Upper lobe of right lung (tissue), 1 donor: ENCODE results near the gene HMX3. TPM values are rescaled to one million over a fixed set of nuclear protein-coding genes. Genes with fewer than 3 reads are reported as not detected.

ENCODE experiments used
- ATAC-seq: fragments of 200-7000 bp; cut with Tn5 transposase; one replicate; pipeline ENCODE4 v1.9.1; 2020; ENCODE audit warnings: mild to moderate bottlenecking, moderate library complexity
- DNase-seq: peaks from one replicate; pipeline ENCODE4 v3.0.0-alpha.2; 2020
- H3K27ac ChIP-seq: fragments of 200-600 bp; one replicate; pipeline ENCODE4 v1.8.0; 2022
- H3K27me3 ChIP-seq: fragments of 200-600 bp; one replicate; pipeline ENCODE4 v1.8.0; 2022; ENCODE audit warnings: mild to moderate bottlenecking
- H3K36me3 ChIP-seq: fragments of 200-600 bp; one replicate; pipeline ENCODE4 v1.8.0; 2022
- H3K4me1 ChIP-seq: fragments of 200-600 bp; one replicate; pipeline ENCODE4 v1.8.0; 2022
- H3K4me3 ChIP-seq: fragments of 200-600 bp; one replicate; pipeline ENCODE4 v1.8.0; 2022; ENCODE audit warnings: mild to moderate bottlenecking
- H3K9me3 ChIP-seq: fragments of 200-600 bp; one replicate; pipeline ENCODE4 v1.8.0; 2022
- CTCF ChIP-seq: fragments of 200-600 bp; IDR thresholded peaks from one replicate; pipeline ENCODE4 v1.8.0; 2022; ENCODE audit warnings: antibody characterized with exemption
- intact Hi-C: fragments of 100-400 bp; cut with DNase I; formaldehyde crosslinking; loops from one replicate; pipeline ENCODE4 v1.11.0; 2022
- total RNA-seq: library from RNA; stranded (reverse); fragmentation: NEBNext Ultra II Directional; extraction: Animal tissue kit (Norgen Biotek cat#: 25700); gene quantifications from one replicate; pipeline ENCODE4 v1.2.1, GENCODE V29; 2021
- donor health status: DM: no; HTN: yes; CAD: no; lungs with severe emphysema.

HMX3 gene
- total RNA-seq, 1 donor from 2014 or later = not detected

DNA sequence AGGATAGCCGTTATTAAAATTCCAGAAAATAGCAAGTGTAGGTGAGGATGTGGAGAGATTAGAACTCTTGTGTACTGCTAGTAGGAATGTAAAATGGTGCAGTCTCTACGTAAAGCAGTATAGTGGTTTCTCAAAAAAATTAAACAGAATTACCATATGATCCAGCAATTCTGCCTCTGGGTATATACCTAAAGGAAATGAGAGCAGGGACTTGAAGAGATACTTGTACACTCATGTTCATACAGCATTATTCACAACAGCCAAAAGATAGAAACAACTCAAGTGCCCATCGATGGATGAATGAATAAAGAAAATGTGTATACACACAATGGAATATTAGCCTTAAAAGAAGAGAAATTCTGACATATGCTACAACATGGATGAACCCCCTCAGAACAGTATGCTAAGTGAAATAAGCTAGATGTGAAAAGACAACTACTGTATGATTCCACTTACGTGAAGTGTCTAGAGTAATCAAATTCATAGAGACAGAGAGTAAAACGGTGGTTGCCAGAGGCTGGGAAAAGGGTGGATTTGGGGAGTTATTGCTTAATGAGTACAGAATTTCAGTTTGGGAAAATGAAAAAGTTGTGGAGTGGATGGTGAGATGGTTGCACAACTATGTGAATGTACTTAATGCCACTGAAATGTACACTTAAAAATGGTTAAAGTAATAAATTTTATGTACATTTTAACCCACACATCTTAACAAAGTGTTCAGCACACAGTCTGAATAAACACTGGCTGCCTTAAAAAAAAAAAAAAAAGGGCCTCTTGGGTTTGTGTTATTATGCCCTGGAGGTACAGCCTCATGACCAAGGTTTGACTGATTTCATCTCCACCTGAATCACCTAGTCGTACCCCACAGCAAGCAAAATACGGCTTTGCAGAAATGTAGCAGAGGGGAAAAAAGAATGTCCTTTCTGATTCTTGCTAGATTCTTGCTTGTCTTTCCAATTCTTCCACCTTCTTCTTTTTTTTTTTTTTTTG is 44.6 kb downstream of the HMX3 start:
- no peak for TF ChIP-seq CTCF
- H3K36me3 ChIP-seq = no peaks in the 10 kb centered on the region
- H3K9me3 ChIP-seq = peaks cover 6% of the 10 kb centered on the region
- no peak overlapping the region for H3K27ac ChIP-seq
- no peaks in the 10 kb centered on the region for H3K4me1 ChIP-seq
- ATAC-seq (no peak), DNase-seq (no peak)
- H3K4me3 ChIP-seq = no peak overlapping the region
- no peaks in the 10 kb centered on the region for H3K27me3 ChIP-seq
- intact Hi-C loops = no loop called here

- Histone ChIP-seq H3K4me1 (no peaks in the 10 kb centered on the region), H3K27ac (no peak overlapping the region), H3K4me3 (no peak overlapping the region), H3K9me3 (peaks cover 6% of the 10 kb centered on the region), H3K27me3 (no peaks in the 10 kb centered on the region), H3K36me3 (no peaks in the 10 kb centered on the region)
- no peak for DNase-seq
- no peak for ATAC-seq
- intact Hi-C loops = no loop called here
- no peak for TF ChIP-seq CTCF
Measured at GRCh38 chr10:123183724-123184123, 48.0 kb downstream of the HMX3 start.

- Histone ChIP-seq H3K27me3 (no peaks in the 10 kb centered on the region), H3K4me3 (no peak overlapping the region), H3K36me3 (no peaks in the 10 kb centered on the region), H3K4me1 (no peaks in the 10 kb centered on the region), H3K27ac (no peak overlapping the region), H3K9me3 (peaks cover 6% of the 10 kb centered on the region)
- intact Hi-C loops = no loop called here
- DNase-seq (no peak), ATAC-seq (no peak)
- no peak for TF ChIP-seq CTCF
Measured at GRCh38 chr10:123187781-123188180, 52.0 kb downstream of the HMX3 start.

Other genes starting within 250 kb of the HMX3 start
- not detected for gene FAM24A, start 225.4 kb upstream of the HMX3 start, total RNA-seq
- gene C10orf88, start 181.7 kb upstream of the HMX3 start, total RNA-seq = 7.6 TPM
- 2.5 TPM for gene PSTK, start 155.6 kb upstream of the HMX3 start, total RNA-seq
- 19.9 TPM for gene IKZF5, start 127.2 kb upstream of the HMX3 start, total RNA-seq
- gene ACADSB, start 127.0 kb upstream of the HMX3 start, total RNA-seq = 27.1 TPM
- gene HMX2, start 12.2 kb downstream of the HMX3 start, total RNA-seq = not detected
- 61.8 TPM for gene BUB3, start 18.4 kb downstream of the HMX3 start, total RNA-seq